GM12892 (cell line): ENCODE measurements around the gene HIVEP3.

Source experiments
- POLR2A ChIP-seq: IDR thresholded peaks from 2 replicates; pipeline ENCODE4 v1.6.1; 2011; ENCODE audit warnings: low read depth, low read length, control low read depth
- POLR2AphosphoS5 ChIP-seq: IDR thresholded peaks from 2 replicates; pipeline ENCODE4 v1.6.1; 2011; ENCODE audit warnings: low read depth, low read length, control low read depth
- TAF1 ChIP-seq: IDR thresholded peaks from 2 replicates; pipeline ENCODE4 v1.6.1; 2011; ENCODE audit warnings: low read depth, mild to moderate bottlenecking, control low read depth, low read length, borderline replicate concordance

DNA sequence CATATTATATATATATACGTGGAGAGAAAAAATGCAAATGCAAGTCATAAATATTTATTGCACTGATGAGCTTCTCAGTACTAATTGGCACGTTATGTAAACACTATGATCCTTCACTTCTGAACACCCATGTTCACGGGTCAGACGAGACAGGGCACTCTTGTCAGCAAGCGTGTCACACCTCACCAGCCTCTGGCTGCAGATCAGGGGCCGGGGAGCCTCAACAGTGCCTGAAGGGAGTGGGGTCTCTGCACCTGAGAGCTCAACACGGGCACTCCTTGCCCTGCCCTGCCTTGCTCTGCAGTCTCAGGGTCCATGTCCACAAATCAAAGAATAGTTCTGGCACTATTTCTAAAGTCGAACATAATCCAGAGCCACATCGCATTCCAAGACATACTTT, 409 bp upstream of the HIVEP3 start:
- TF ChIP-seq TAF1 (no peak), POLR2A (no peak), POLR2AphosphoS5 (no peak)
